ENCODE results near the gene RNASET2. TPM values are rescaled to one million over a fixed set of nuclear protein-coding genes. Genes with fewer than 3 reads are reported as not detected.

RNASET2 gene
- polyA plus RNA-seq, 1 donor (not counting 4 experiments of a cell fraction or from before 2014, with no cell fraction given) = 21.5 TPM

- no peak overlapping the region for H3K9ac ChIP-seq (ENCODE audit: control insufficient read depth, extremely low read depth, insufficient read depth, low read length)
- dilution Hi-C loops (cut with MboI; ENCODE audit: extremely low pct_ligation_motif_present, low sequenced_read_pairs) = no loop called here
- no peak overlapping the region for H2AFZ ChIP-seq (ENCODE audit: control insufficient read depth, low read length)
- H3K9me3 ChIP-seq (ENCODE audit: control insufficient read depth, low read depth, low read length) = no peaks in the 10 kb centered on the region
- H3K36me3 ChIP-seq (ENCODE audit: control insufficient read depth in 2 of 2, extremely low read depth in 1 of 2, insufficient read depth in 2 of 2, low read length in 2 of 2) = no peaks in the 10 kb centered on the region
- FAIRE-seq (no peak), DNase-seq (ENCODE audit: low read depth, low spot score) (no peak)
- no peaks in the 10 kb centered on the region for H3K79me2 ChIP-seq (ENCODE audit: control insufficient read depth, insufficient read depth, low read length)
- no peaks in the 10 kb centered on the region for H3K27me3 ChIP-seq (ENCODE audit: control insufficient read depth, extremely low read depth, insufficient read depth, low read length)
- no peak overlapping the region for H3K4me3 ChIP-seq (ENCODE audit: control insufficient read depth in 2 of 3, extremely low read depth in 1 of 3, insufficient read depth in 2 of 3, low read depth in 1 of 3, low read length in 3 of 3)
- no peak for TF ChIP-seq EZH2 (IDR thresholded peaks at IDR 0.05; ENCODE audit: low read length)
- TF ChIP-seq, protein P1, sequence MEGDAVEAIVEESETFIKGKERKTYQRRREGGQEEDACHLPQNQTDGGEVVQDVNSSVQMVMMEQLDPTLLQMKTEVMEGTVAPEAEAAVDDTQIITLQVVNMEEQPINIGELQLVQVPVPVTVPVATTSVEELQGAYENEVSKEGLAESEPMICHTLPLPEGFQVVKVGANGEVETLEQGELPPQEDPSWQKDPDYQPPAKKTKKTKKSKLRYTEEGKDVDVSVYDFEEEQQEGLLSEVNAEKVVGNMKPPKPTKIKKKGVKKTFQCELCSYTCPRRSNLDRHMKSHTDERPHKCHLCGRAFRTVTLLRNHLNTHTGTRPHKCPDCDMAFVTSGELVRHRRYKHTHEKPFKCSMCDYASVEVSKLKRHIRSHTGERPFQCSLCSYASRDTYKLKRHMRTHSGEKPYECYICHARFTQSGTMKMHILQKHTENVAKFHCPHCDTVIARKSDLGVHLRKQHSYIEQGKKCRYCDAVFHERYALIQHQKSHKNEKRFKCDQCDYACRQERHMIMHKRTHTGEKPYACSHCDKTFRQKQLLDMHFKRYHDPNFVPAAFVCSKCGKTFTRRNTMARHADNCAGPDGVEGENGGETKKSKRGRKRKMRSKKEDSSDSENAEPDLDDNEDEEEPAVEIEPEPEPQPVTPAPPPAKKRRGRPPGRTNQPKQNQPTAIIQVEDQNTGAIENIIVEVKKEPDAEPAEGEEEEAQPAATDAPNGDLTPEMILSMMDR (optimal IDR thresholded peaks at IDR 0.05 in 1 of 3, IDR thresholded peaks at IDR 0.05 in 1 of 3, conservative IDR thresholded peaks at IDR 0.05 in 1 of 3; ENCODE audit: extremely low read depth in 1 of 3, insufficient read depth in 2 of 3, low read length in 3 of 3) = no peak
- H3K4me2 ChIP-seq (ENCODE audit: control insufficient read depth, extremely low read depth, insufficient read depth, low read depth, low read length) = no peak overlapping the region
- H3K27ac ChIP-seq (ENCODE audit: control insufficient read depth, insufficient read depth, low read length) = no peak overlapping the region
- no peaks in the 10 kb centered on the region for H3K9me1 ChIP-seq (ENCODE audit: control insufficient read depth, extremely low read depth, insufficient read depth, low read length)
- no peaks in the 10 kb centered on the region for H3K4me1 ChIP-seq (ENCODE audit: control insufficient read depth, extremely low read depth, insufficient read depth, low read length)
- no peaks in the 10 kb centered on the region for H4K20me1 ChIP-seq (ENCODE audit: control insufficient read depth, extremely low read depth, insufficient read depth, low read length)
These were observed 47.5 kb downstream of the RNASET2 start for GRCh38 chr6:166908811-166909210.

DNA sequence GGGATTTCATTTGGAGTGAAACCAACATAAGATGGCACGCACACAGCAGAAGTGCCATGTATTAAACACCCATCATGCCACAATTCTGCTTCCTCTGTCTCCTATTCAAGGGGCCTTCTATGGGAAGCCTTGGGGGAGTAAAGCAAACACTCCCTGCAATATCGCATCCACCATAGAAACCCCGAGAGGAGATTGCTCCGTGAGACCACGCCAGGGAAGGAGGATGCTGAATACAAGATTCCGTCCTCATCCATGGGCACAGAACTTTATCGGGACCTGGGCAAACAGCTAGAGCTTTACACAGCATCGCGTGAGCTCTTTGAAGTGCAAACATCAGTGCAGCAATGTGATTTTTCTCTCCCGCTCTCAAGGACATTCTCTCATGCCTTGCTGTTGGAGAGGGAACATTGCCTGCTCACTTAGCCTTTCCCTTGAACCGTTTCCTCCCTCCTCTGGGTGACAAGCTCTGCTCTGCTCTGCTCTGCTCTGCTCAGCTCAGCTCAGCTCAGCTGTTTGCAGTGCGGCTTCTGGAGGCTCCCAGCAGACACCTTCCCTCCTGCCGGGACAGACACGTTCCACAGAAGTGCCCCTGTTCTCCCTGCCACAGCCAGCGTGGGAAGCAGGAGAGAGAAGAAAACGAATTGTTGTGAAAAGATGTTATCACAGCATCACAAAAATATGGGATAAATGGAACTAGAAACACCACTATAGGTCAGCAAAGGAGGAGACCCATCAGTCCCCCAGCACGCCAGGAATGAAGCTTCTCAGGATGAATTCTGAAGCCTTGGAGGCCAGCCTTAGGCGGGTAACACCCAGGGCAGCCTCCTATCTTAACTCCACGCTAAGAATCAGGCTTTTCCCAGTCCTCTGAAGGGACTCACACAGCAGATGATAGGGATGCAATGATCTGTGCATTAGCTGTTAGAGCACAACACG lies 48.2 kb downstream of the RNASET2 start:
- no peak overlapping the region for H3K27ac ChIP-seq (ENCODE audit: control insufficient read depth, insufficient read depth, low read length)
- H2AFZ ChIP-seq (ENCODE audit: control insufficient read depth, low read length) = no peak overlapping the region
- no peak overlapping the region for H3K4me3 ChIP-seq (ENCODE audit: control insufficient read depth in 2 of 3, extremely low read depth in 1 of 3, insufficient read depth in 2 of 3, low read depth in 1 of 3, low read length in 3 of 3)
- H3K9me3 ChIP-seq (ENCODE audit: control insufficient read depth, low read depth, low read length) = no peaks in the 10 kb centered on the region
- no peak overlapping the region for H3K4me2 ChIP-seq (ENCODE audit: control insufficient read depth, extremely low read depth, insufficient read depth, low read depth, low read length)
- no peaks in the 10 kb centered on the region for H4K20me1 ChIP-seq (ENCODE audit: control insufficient read depth, extremely low read depth, insufficient read depth, low read length)
- H3K36me3 ChIP-seq (ENCODE audit: control insufficient read depth in 2 of 2, extremely low read depth in 1 of 2, insufficient read depth in 2 of 2, low read length in 2 of 2) = no peaks in the 10 kb centered on the region
- no peak for TF ChIP-seq EZH2 (IDR thresholded peaks at IDR 0.05; ENCODE audit: low read length)
- TF ChIP-seq, protein P1 (optimal IDR thresholded peaks at IDR 0.05 in 1 of 3, IDR thresholded peaks at IDR 0.05 in 1 of 3, conservative IDR thresholded peaks at IDR 0.05 in 1 of 3; ENCODE audit: extremely low read depth in 1 of 3, insufficient read depth in 2 of 3, low read length in 3 of 3) = no peak
- dilution Hi-C loops (cut with MboI; ENCODE audit: extremely low pct_ligation_motif_present, low sequenced_read_pairs) = no loop called here
- H3K4me1 ChIP-seq (ENCODE audit: control insufficient read depth, extremely low read depth, insufficient read depth, low read length) = no peaks in the 10 kb centered on the region
- no peaks in the 10 kb centered on the region for H3K9me1 ChIP-seq (ENCODE audit: control insufficient read depth, extremely low read depth, insufficient read depth, low read length)
- H3K27me3 ChIP-seq (ENCODE audit: control insufficient read depth, extremely low read depth, insufficient read depth, low read length) = no peaks in the 10 kb centered on the region
- H3K79me2 ChIP-seq (ENCODE audit: control insufficient read depth, insufficient read depth, low read length) = no peaks in the 10 kb centered on the region
- no peak overlapping the region for H3K9ac ChIP-seq (ENCODE audit: control insufficient read depth, extremely low read depth, insufficient read depth, low read length)
- no peak for DNase-seq (ENCODE audit: low read depth, low spot score)
- no peak for FAIRE-seq

Data from keratinocyte (primary cell).